Endothelial cell of umbilical vein (primary cell): ENCODE measurements around the gene RCAN3. TPM values are rescaled to one million over a fixed set of nuclear protein-coding genes. Genes with fewer than 3 reads are reported as not detected.
"Not testable (repeated sequence)": the region's sequence is repeated elsewhere in the genome, so short reads cannot be mapped to it uniquely, and the experiment has no call there.

Experiments
- BruUV-seq: library from RNA; stranded (reverse); fragments of 400-500 nt; replicated peaks from 2 replicates; lab custom pipeline; 2021; lab: Mats Ljungman, UMichigan
- CTCF ChIA-PET: fragments of 300-600, 350-600 bp; sonication (Branson Sonifier 250); formaldehyde crosslinking; loops from one replicate; lab custom pipeline; 2021; ENCODE audit warnings: antibody characterized with exemption, inconsistent platforms; lab: Charles Lee
- POLR2A ChIA-PET: fragments of 300-600, 350-600 bp; sonication (Branson Sonifier 250); formaldehyde crosslinking; loops from one replicate; lab custom pipeline; 2021; ENCODE audit warnings: antibody characterized with exemption, inconsistent platforms; lab: Charles Lee
- DNase-seq: peaks from one replicate; pipeline ENCODE4 v3.0.0-alpha.2; 2011; ENCODE audit warnings: low read depth, low spot score
- FAIRE-seq: peaks from 2 replicates; lab custom pipeline; 2011; peaks lifted over from hg19 to GRCh38; lab: Jason Lieb, UNC
- H2AFZ ChIP-seq: 2 replicates; pipeline ENCODE4 v1.6.0; 2012; ENCODE audit warnings: low read depth, low read length, control low read depth, inconsistent platforms
- H3K27ac ChIP-seq: 2 replicates; pipeline ENCODE4 v1.5.1; 2011; ENCODE audit warnings: low read depth, mild to moderate bottlenecking, control low read depth, low read length, moderate library complexity; ENCODE audit not compliant: insufficient read depth
- H3K27me3 ChIP-seq, 2 experiments: 2 replicates each; pipeline versions ENCODE4 v1.6.0 to v1.6.1; 2011; ENCODE audit warnings: low read length in 2 of 2, mixed read lengths in 1 of 2; ENCODE audit not compliant: control insufficient read depth in 2 of 2, insufficient read depth in 2 of 2
- H3K36me3 ChIP-seq, 2 experiments: 2 replicates in 1 of 2; 3 replicates in 1 of 2; pipeline ENCODE4 v1.5.1; 2011; ENCODE audit warnings: low read length in 2 of 2, mild to moderate bottlenecking in 1 of 2, moderate library complexity in 1 of 2; ENCODE audit not compliant: control insufficient read depth in 2 of 2, insufficient read depth in 2 of 2; ENCODE audit errors: extremely low read depth in 1 of 2
- H3K4me1 ChIP-seq: 3 replicates; pipeline ENCODE4 v1.5.1; 2011; ENCODE audit warnings: mild to moderate bottlenecking, low read length; ENCODE audit not compliant: control insufficient read depth, insufficient read depth; ENCODE audit errors: extremely low read depth
- H3K4me2 ChIP-seq: 2 replicates; pipeline ENCODE4 v1.6.1; 2011; ENCODE audit warnings: low read length, control low read depth, mixed read lengths; ENCODE audit not compliant: insufficient read depth
- H3K4me3 ChIP-seq, 3 experiments: fragments of 200-600 bp in 1 of 3; sonication (generic), shearing (Covaris generic) in 1 of 3; replicated peaks in 1 of 3; 2 replicates each; pipeline ENCODE4 v1.5.1; 2011 to 2016; ENCODE audit warnings: control low read depth in 3 of 3, low read length in 3 of 3, mild to moderate bottlenecking in 2 of 3, inconsistent platforms in 1 of 3, low read depth in 1 of 3, moderate library complexity in 1 of 3; ENCODE audit not compliant: insufficient read depth in 1 of 3
- H3K79me2 ChIP-seq: 2 replicates; pipeline ENCODE4 v1.6.0; 2012; ENCODE audit warnings: low read length, inconsistent platforms; ENCODE audit not compliant: control insufficient read depth, insufficient read depth
- H3K9ac ChIP-seq: replicated peaks from 2 replicates; pipeline ENCODE3; 2011; ENCODE audit warnings: low read length, control low read depth; ENCODE audit not compliant: insufficient read depth; ENCODE audit errors: extremely low read depth
- H3K9me1 ChIP-seq: replicated peaks from 3 replicates; pipeline ENCODE4 v1.6.0; 2011; ENCODE audit warnings: mild to moderate bottlenecking, low read length; ENCODE audit not compliant: control insufficient read depth, insufficient read depth; ENCODE audit errors: extremely low read depth
- H3K9me3 ChIP-seq: replicated peaks from 2 replicates; pipeline ENCODE4 v1.5.1; 2012; ENCODE audit warnings: low read length, inconsistent platforms; ENCODE audit not compliant: control insufficient read depth, insufficient read depth
- H4K20me1 ChIP-seq: replicated peaks from 2 replicates; pipeline ENCODE3; 2011; ENCODE audit warnings: mild to moderate bottlenecking, low read length; ENCODE audit not compliant: control insufficient read depth, insufficient read depth; ENCODE audit errors: extremely low read depth
- CTCF ChIP-seq, 2 donors: IDR thresholded peaks; 1 replicate in 1 of 2; 2 replicates in 1 of 2; pipeline ENCODE4 v1.5.1; 2011; ENCODE audit warnings: low read length in 2 of 2, mild to moderate bottlenecking in 2 of 2, moderate library complexity in 2 of 2, control low read depth in 1 of 2, inconsistent platforms in 1 of 2, low read depth in 1 of 2; ENCODE audit not compliant: insufficient read depth in 1 of 2; ENCODE audit errors: extremely low read depth in 1 of 2
- EZH2 ChIP-seq: IDR thresholded peaks from 2 replicates; pipeline ENCODE4 v1.6.1; 2012; ENCODE audit warnings: borderline replicate concordance, low read depth, mild to moderate bottlenecking, moderate library complexity, low read length, inconsistent platforms; ENCODE audit not compliant: severe bottlenecking
- FOS ChIP-seq: IDR thresholded peaks from 2 replicates; pipeline ENCODE4 v1.6.1; 2011; ENCODE audit warnings: mild to moderate bottlenecking, low read length, moderate library complexity, borderline replicate concordance; ENCODE audit not compliant: insufficient read depth
- GATA2 ChIP-seq: IDR thresholded peaks from 2 replicates; pipeline ENCODE4 v1.7.0; 2011; ENCODE audit warnings: low read depth, mild to moderate bottlenecking, moderate library complexity, mixed read lengths, low read length; ENCODE audit not compliant: insufficient read length, insufficient read depth
- JUN ChIP-seq: IDR thresholded peaks from 2 replicates; pipeline ENCODE4 v1.6.1; 2011; ENCODE audit warnings: borderline replicate concordance, low read depth; ENCODE audit not compliant: insufficient read length, insufficient read depth
- MAX ChIP-seq: IDR thresholded peaks from 2 replicates; pipeline ENCODE4 v1.6.1; 2011; ENCODE audit not compliant: insufficient read depth, insufficient read length
- MYC ChIP-seq: IDR thresholded peaks from one replicate; pipeline ENCODE4 v1.6.1; 2011; ENCODE audit warnings: mild to moderate bottlenecking, low read depth, low read length
- POLR2A ChIP-seq: IDR thresholded peaks from 2 replicates; pipeline ENCODE4 v1.6.1; 2012; ENCODE audit warnings: low read depth, mild to moderate bottlenecking, control low read depth, low read length
- POLR2AphosphoS5 ChIP-seq: IDR thresholded peaks from 2 replicates; pipeline ENCODE4 v1.6.1; 2012; ENCODE audit warnings: low read depth, mild to moderate bottlenecking, control low read depth, low read length, moderate library complexity; ENCODE audit not compliant: insufficient read depth
- dilution Hi-C: fragments of 300-500 bp; cut with MboI; formaldehyde crosslinking; loops from one replicate; pipeline ENCODE4 v1.15.0; 2019; ENCODE audit warnings: low sequenced_read_pairs; ENCODE audit not compliant: extremely low pct_ligation_motif_present
- intact Hi-C: fragments of 100-400 bp; cut with micrococcal nuclease; formaldehyde crosslinking; loops from one replicate; pipeline ENCODE4 v1.10.0; 2022
- polyA plus RNA-seq, 4 experiments: library from polyadenylated mRNA; depleted of rRNA in 3 of 4; stranded (reverse) in 3 of 4; unstranded in 1 of 4; fragments of >200 nt; gene quantifications; 2 replicates each; pipeline versions ENCODE4 v1.2.1 to v1.2.3, GENCODE V29; 2011 to 2012; ENCODE audit warnings: missing spikeins in 1 of 4
- total RNA-seq: library from RNA; stranded (reverse); gene quantifications from 2 replicates; pipeline ENCODE4 v1.2.3, GENCODE V29; 2021

Gene RCAN3
- total and polyA plus RNA-seq, 2 donors (not counting 3 experiments of a cell fraction or from before 2014, with no cell fraction given), result 0.99 to 5.1 TPM

- no peaks in the 10 kb centered on the region for H3K9me1 ChIP-seq
- ChIA-PET CTCF (interaction anchor here (0.8 to 4.5 kb wide), 6 partner anchors 12 to 331 kb away, joined by 3 to 40 read pairs (median 6); no protein-coding TSS in a partner anchor), POLR2A (no interaction called here)
- H3K9ac ChIP-seq, result no peak overlapping the region
- H3K27me3 ChIP-seq, result no peaks in the 10 kb centered on the region
- DNase-seq (no peak), FAIRE-seq (no peak)
- no peak for TF ChIP-seq FOS
- TF ChIP-seq MYC, result no peak
- TF ChIP-seq EZH2, result no peak
- no peak for TF ChIP-seq POLR2AphosphoS5
- no peak for TF ChIP-seq GATA2
- no peak for TF ChIP-seq MAX
- no peak for TF ChIP-seq POLR2A
- no peak for TF ChIP-seq CTCF (IDR thresholded peaks at IDR 0.05; ENCODE audit: extremely low read depth in 1 of 2, insufficient read depth in 1 of 2, low read depth in 1 of 2, low read length in 2 of 2)
- no peak for TF ChIP-seq JUN
- H4K20me1 ChIP-seq, result no peaks in the 10 kb centered on the region
- BruUV-seq, result no TSS peak
- H3K4me1 ChIP-seq, result no peaks in the 10 kb centered on the region
- H2AFZ ChIP-seq, result no peak overlapping the region
- H3K27ac ChIP-seq, result no peak overlapping the region
- H3K36me3 ChIP-seq, result no peaks in the 10 kb centered on the region
- intact Hi-C loops (loop anchor here (5.0 kb wide), 1 partner anchor 111 kb away; the partner anchor contains the start of gene NIPAL3), dilution Hi-C loops (no loop called here)
- no peaks in the 10 kb centered on the region for H3K9me3 ChIP-seq
- no peak overlapping the region for H3K4me3 ChIP-seq
- H3K79me2 ChIP-seq, result no peaks in the 10 kb centered on the region
- no peak overlapping the region for H3K4me2 ChIP-seq
Measured at GRCh38 chr1:24528744-24529143, 26.1 kb downstream of the RCAN3 start.

- H3K4me1 ChIP-seq, H3K4me3 ChIP-seq, dilution Hi-C loops, H3K27ac ChIP-seq, H3K9me1 ChIP-seq, H2AFZ ChIP-seq, H3K9ac ChIP-seq, H3K79me2 ChIP-seq, POLR2A ChIA-PET, H3K36me3 ChIP-seq, FAIRE-seq, H4K20me1 ChIP-seq, H3K9me3 ChIP-seq, H3K4me2 ChIP-seq, DNase-seq, BruUV-seq, H3K27me3 ChIP-seq: not testable (repeated sequence)
- CTCF ChIA-PET, result interaction anchor here (0.8 to 4.5 kb wide), 4 partner anchors 13 to 330 kb away, joined by 6 to 40 read pairs (median 10); no protein-coding TSS in a partner anchor
- intact Hi-C loops, result loop anchor here (5.0 kb wide), 1 partner anchor 112 kb away; the partner anchor contains the start of gene NIPAL3
Measured at GRCh38 chr1:24529292-24529691, 26.7 kb downstream of the RCAN3 start.
